CMK (cell line): ENCODE measurements around the gene PSME3.

Experiments used
- DNase-seq: peaks from one replicate; pipeline ENCODE4 v3.0.0-alpha.2; 2010; ENCODE audit warnings: low read depth

PSME3 gene

GRCh38 chr17:42832934-42833766, at the start of gene PSME3:
PSME3 (plus strand) TSS chr17:42833397; CDS start chr17:42833632, 235 bp downstream.
- DNase-seq, result peak; percentile 46

GRCh38 chr17:42783791-42784138, 49.4 kb upstream of the PSME3 start:
- DNase-seq, result no peak

- no peak for DNase-seq
Observed at GRCh38 chr17:42784409-42784808, 48.8 kb upstream of the PSME3 start.

GRCh38 chr17:42784811-42785592, 48.2 kb upstream of the PSME3 start:
- DNase-seq, result no peak

GRCh38 chr17:42787266-42787665, 45.9 kb upstream of the PSME3 start:
- no peak for DNase-seq

GRCh38 chr17:42791948-42792347, 41.2 kb upstream of the PSME3 start:
- no peak for DNase-seq

- DNase-seq, result no peak
Observed at GRCh38 chr17:42792545-42792944, 40.7 kb upstream of the PSME3 start.

GRCh38 chr17:42795061-42795460, 38.1 kb upstream of the PSME3 start:
- no peak for DNase-seq

- DNase-seq, result no peak
Observed at GRCh38 chr17:42795465-42795864, 37.7 kb upstream of the PSME3 start.

- no peak for DNase-seq
Observed at GRCh38 chr17:42796066-42796758, 37.0 kb upstream of the PSME3 start.

GRCh38 chr17:42797067-42798007, 35.9 kb upstream of the PSME3 start:
- DNase-seq, result no peak

GRCh38 chr17:42798011-42798382, 35.2 kb upstream of the PSME3 start:
- DNase-seq, result no peak

GRCh38 chr17:42798383-42799380, 34.5 kb upstream of the PSME3 start, which contains the start of the genes CNTD1 and COA3:
CNTD1 (plus strand) TSS chr17:42798861; CDS start chr17:42799068, 207 bp downstream.
COA3 (minus strand) TSS chr17:42798704; CDS start chr17:42798681, 23 bp downstream.
- peak; percentile 56 for DNase-seq

- DNase-seq, result no peak
Observed at GRCh38 chr17:42803074-42803883, 29.9 kb upstream of the PSME3 start.

- DNase-seq, result no peak
Observed at GRCh38 chr17:42804918-42805367, 28.3 kb upstream of the PSME3 start.

GRCh38 chr17:42806249-42806648, 26.9 kb upstream of the PSME3 start:
- no peak for DNase-seq

GRCh38 chr17:42809250-42809649, 23.9 kb upstream of the PSME3 start:
- DNase-seq, result no peak

GRCh38 chr17:42814633-42815399, 18.4 kb upstream of the PSME3 start:
- DNase-seq, result no peak
